Activated naive CD8-positive, alpha-beta T cell treated with anti-CD3 and anti-CD28 coated beads, Interleukin-2, amount 50 U/mL, for 24 hours (primary cell): ENCODE results near the gene PSG1.
"Not testable (repeated sequence)": the region's sequence is repeated elsewhere in the genome, so short reads cannot be mapped to it uniquely, and the experiment has no call there.

Experiments used
- ATAC-seq: fragments of 150-1000 bp; cut with Tn5 transposase; one replicate; pipeline ENCODE4 v1.10.0; 2021
- DNase-seq: peaks from one replicate; pipeline ENCODE4 v3.0.0; 2021
- H3K27ac Mint-ChIP-seq: one replicate; pipeline ENCODE4 v1.8.0; 2021; ENCODE audit warnings: mild to moderate bottlenecking, mixed read lengths
- H3K27me3 Mint-ChIP-seq: one replicate; pipeline ENCODE4 v1.8.0; 2021; ENCODE audit warnings: mixed read lengths
- H3K36me3 Mint-ChIP-seq: one replicate; pipeline ENCODE4 v1.8.0; 2021; ENCODE audit warnings: low read depth, mixed read lengths
- H3K4me1 Mint-ChIP-seq: one replicate; pipeline ENCODE4 v1.8.0; 2021; ENCODE audit warnings: mixed read lengths
- H3K4me3 Mint-ChIP-seq: one replicate; pipeline ENCODE4 v1.8.0; 2021; ENCODE audit warnings: mild to moderate bottlenecking, moderate library complexity, mixed read lengths
- H3K9me3 Mint-ChIP-seq: one replicate; pipeline ENCODE4 v1.8.0; 2021; ENCODE audit warnings: mixed read lengths

The PSG1 gene

DNA sequence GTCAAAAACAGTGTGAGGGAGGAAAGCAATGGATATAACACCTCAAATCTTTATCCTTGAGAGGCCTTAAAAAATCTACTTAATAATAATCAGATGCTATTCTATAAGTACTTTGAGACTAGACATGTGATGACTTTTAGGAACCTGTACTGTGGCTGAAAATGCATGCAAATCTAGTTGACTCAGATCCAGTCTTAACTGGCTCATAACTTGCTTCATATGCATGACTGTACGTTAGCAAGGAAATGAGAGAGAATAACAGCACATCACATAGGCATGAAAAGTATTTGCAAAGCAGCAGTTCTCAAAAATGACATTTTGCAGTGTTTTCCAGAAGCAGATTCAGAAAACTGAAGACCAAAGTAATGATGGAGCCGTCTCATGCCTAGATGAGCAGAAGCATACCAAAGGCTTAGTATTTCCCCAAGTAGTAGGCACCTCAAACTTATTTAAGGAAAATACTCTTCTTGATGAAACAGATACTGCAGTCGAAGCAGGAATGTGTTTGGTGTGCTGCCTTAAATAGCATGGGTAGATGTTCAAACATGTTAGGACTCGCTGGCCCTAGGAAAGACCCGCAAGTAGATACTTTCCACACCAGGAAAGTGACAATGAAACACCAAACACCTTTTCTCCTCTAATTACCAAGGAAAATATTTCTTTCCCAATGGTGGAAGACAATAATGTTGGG is 59.4 kb downstream of the PSG1 start:
- not testable (repeated sequence) for ATAC-seq, H3K9me3 Mint-ChIP-seq, H3K4me3 Mint-ChIP-seq, DNase-seq, H3K36me3 Mint-ChIP-seq, H3K27ac Mint-ChIP-seq, H3K4me1 Mint-ChIP-seq
- H3K27me3 Mint-ChIP-seq = peaks cover 18% of the 10 kb centered on the region

GRCh38 chr19:42816894-42817293 is 62.6 kb downstream of the PSG1 start:
- peaks cover 15% of the 10 kb centered on the region for H3K27me3 Mint-ChIP-seq
- peaks cover 5% of the 10 kb centered on the region for H3K9me3 Mint-ChIP-seq
- no peak overlapping the region for H3K4me3 Mint-ChIP-seq
- DNase-seq = no peak
- no peaks in the 10 kb centered on the region for H3K36me3 Mint-ChIP-seq
- no peaks in the 10 kb centered on the region for H3K4me1 Mint-ChIP-seq
- no peak for ATAC-seq
- no peak overlapping the region for H3K27ac Mint-ChIP-seq
